Lung (tissue), 12 donors: ENCODE data around the gene FADS6. TPM values are rescaled to one million over a fixed set of nuclear protein-coding genes. Genes with fewer than 3 reads are reported as not detected.

ENCODE experiments used
- ATAC-seq: fragments of 200-7000 bp; cut with Tn5 transposase; one replicate; pipeline ENCODE4 v1.9.1; 2020; ENCODE audit warnings: moderate number of reproducible peaks; ENCODE audit not compliant: insufficient read depth, low FRiP score
- DNase-seq, 3 donors: peaks; one replicate each; pipeline ENCODE4 v3.0.0-alpha.2; 2013 to 2017
- H3K27ac ChIP-seq, 2 donors: one replicate each; pipeline ENCODE4 v1.5.1; 2013; ENCODE audit warnings: mild to moderate bottlenecking in 2 of 2, moderate library complexity in 2 of 2, control low read depth in 1 of 2, inconsistent platforms in 1 of 2, low read depth in 1 of 2, low read length in 1 of 2
- H3K27me3 ChIP-seq, 3 donors: one replicate each; pipeline ENCODE4 v1.5.1; 2013; ENCODE audit warnings: low read length in 2 of 3; ENCODE audit not compliant: control insufficient read depth in 3 of 3, insufficient read depth in 3 of 3
- H3K36me3 ChIP-seq, 4 donors: one replicate each; pipeline ENCODE4 v1.5.1; 2013; ENCODE audit warnings: low read length in 4 of 4, mild to moderate bottlenecking in 1 of 4, moderate library complexity in 1 of 4; ENCODE audit not compliant: control insufficient read depth in 4 of 4, insufficient read depth in 4 of 4
- H3K4me1 ChIP-seq, 5 donors: one replicate each; pipeline ENCODE4 v1.5.1; 2013; ENCODE audit warnings: low read length in 5 of 5, mild to moderate bottlenecking in 2 of 5, moderate library complexity in 1 of 5; ENCODE audit not compliant: control insufficient read depth in 5 of 5, insufficient read depth in 5 of 5
- H3K4me3 ChIP-seq: one replicate; pipeline ENCODE4 v1.5.1; 2013; ENCODE audit warnings: mild to moderate bottlenecking, control low read depth, moderate library complexity
- H3K9ac ChIP-seq, 2 donors: one replicate each; pipeline ENCODE4 v1.5.1; 2013; ENCODE audit warnings: low read length in 2 of 2, control low read depth in 1 of 2; ENCODE audit not compliant: insufficient read depth in 1 of 2
- H3K9me3 ChIP-seq, 4 donors: one replicate each; pipeline ENCODE4 v1.5.1; 2013; ENCODE audit warnings: low read length in 3 of 4, mild to moderate bottlenecking in 1 of 4, moderate library complexity in 1 of 4; ENCODE audit not compliant: control insufficient read depth in 4 of 4, insufficient read depth in 3 of 4
- WGBS, 2 donors: extraction: QIAGEN DNeasy Blood & Tissue Kit; methylation state at CpG; one replicate each; pipeline ENCODE4 v1.1.7; 2013; 5-methylcytosine and 5-hydroxymethylcytosine counted together
- polyA plus RNA-seq, 2 donors: library from polyadenylated mRNA; stranded (reverse); fragments of 200-250 nt; gene quantifications; one replicate each; pipeline ENCODE4 v1.2.1, GENCODE V29; 2013
- total RNA-seq, 2 donors: library from RNA; depleted of rRNA in 1 of 2; stranded (reverse); fragments of >200 nt in 1 of 2; gene quantifications; one replicate each; pipeline ENCODE4 v1.2.1, GENCODE V29; 2014 to 2021
- TF ChIP-seq, protein P1 (sequence below): IDR thresholded peaks from 2 replicates; pipeline ENCODE4 v1.5.1; 2012; ENCODE audit warnings: mild to moderate bottlenecking; ENCODE audit errors: control extremely low read depth, extremely low read depth
- donor health status: control.
- donor health status: control.
- donor health status: Bipolar disorder and iron deficiency.
- donor health status: healthy.
- donor health status: DM: yes; HTN: yes; CAD: no.

The FADS6 gene
- total and polyA plus RNA-seq, 4 donors, result not detected

DNA sequence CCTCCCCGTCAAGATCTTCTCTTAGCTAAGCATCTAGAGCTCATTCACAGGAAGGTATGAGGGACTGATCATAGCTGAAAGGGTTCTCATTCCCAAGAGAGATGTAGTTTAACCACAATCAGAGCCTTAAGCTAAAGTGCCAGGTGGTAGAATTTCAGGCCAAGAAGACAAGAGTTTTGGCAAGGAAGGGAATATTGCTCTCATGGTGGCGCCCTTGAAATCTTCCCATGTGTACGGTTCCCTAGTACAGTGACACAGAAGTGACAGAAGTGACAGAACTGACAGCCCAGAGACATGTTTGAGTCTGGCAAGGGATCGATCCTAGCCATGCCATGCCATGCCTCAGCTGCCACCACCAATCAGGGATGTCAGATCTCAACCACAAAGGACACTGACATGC is 36.2 kb downstream of the FADS6 start:
- TF ChIP-seq, protein P1, sequence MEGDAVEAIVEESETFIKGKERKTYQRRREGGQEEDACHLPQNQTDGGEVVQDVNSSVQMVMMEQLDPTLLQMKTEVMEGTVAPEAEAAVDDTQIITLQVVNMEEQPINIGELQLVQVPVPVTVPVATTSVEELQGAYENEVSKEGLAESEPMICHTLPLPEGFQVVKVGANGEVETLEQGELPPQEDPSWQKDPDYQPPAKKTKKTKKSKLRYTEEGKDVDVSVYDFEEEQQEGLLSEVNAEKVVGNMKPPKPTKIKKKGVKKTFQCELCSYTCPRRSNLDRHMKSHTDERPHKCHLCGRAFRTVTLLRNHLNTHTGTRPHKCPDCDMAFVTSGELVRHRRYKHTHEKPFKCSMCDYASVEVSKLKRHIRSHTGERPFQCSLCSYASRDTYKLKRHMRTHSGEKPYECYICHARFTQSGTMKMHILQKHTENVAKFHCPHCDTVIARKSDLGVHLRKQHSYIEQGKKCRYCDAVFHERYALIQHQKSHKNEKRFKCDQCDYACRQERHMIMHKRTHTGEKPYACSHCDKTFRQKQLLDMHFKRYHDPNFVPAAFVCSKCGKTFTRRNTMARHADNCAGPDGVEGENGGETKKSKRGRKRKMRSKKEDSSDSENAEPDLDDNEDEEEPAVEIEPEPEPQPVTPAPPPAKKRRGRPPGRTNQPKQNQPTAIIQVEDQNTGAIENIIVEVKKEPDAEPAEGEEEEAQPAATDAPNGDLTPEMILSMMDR, result no peak
- Histone ChIP-seq H3K9ac (no peak overlapping the region), H3K4me1 (peaks cover 0 to 14% (median 3%) of the 10 kb centered on the region in 5 donors), H3K36me3 (no peaks in the 10 kb centered on the region), H3K4me3 (no peak overlapping the region), H3K9me3 (peaks cover 0 to 1% (median 0%) of the 10 kb centered on the region in 4 donors), H3K27me3 (peaks cover 7 to 78% (median 60%) of the 10 kb centered on the region in 3 donors), H3K27ac (no peak overlapping the region)
- WGBS, 2 donors, result 73 to 78% methylated on average over 4 of the region's 4 CpGs
- no peak for DNase-seq
- no peak for ATAC-seq

DNA sequence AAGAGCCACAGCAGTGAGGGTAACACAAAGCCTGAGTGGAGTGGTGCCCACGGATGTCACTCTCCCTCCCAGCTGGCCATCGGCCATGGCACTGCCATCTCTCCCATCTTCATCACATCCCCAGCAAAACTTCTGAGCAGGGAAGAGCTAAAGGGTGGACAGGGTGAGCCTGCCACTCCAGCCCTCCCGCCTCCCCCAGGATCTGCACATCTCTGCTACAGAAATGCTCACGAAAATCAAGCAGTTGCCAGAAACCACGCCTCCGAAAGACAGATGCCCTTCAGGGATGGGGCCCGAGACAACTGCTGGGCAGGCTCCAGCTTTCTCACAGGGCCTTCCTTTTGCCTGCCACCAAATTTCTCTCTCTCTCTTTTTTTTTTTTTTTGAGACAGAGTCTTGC is 37.3 kb downstream of the FADS6 start:
- H3K27me3 ChIP-seq, result peaks cover 11 to 78% (median 57%) of the 10 kb centered on the region in 3 donors
- H3K27ac ChIP-seq, result no peak overlapping the region
- TF ChIP-seq, protein P1, result no peak
- DNase-seq (no peak), ATAC-seq (no peak)
- no peaks in the 10 kb centered on the region for H3K36me3 ChIP-seq
- WGBS, 2 donors, result 79 to 91% methylated on average over 7 of the region's 7 CpGs
- no peak overlapping the region for H3K4me3 ChIP-seq
- no peak overlapping the region for H3K9ac ChIP-seq
- peaks cover 0 to 4% (median 0%) of the 10 kb centered on the region in 4 donors for H3K9me3 ChIP-seq
- peaks cover 0 to 14% (median 0%) of the 10 kb centered on the region in 5 donors for H3K4me1 ChIP-seq

DNA sequence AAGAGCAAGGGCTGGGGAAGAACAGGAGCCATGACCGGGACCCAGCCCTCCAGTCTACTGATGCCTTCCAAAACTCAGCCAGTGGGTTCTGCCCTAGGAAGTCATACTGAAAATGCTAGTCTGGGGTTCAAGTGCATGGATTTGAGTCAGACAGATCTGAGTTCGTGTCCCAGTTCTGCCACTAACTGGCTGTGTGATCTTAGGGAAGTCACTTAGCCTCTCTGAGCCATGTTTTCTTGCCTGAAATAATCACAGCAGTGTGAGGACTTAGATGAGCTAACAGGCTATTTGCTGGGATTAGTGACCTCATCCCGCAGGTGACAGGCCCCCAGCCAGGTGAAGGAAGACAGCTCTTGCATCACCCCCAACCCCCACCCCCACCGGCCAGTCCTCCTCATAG is 38.1 kb downstream of the FADS6 start:
- peaks cover 11 to 75% (median 55%) of the 10 kb centered on the region in 3 donors for H3K27me3 ChIP-seq
- DNase-seq (no peak), ATAC-seq (no peak)
- no peak overlapping the region for H3K9ac ChIP-seq
- H3K4me1 ChIP-seq, result peaks cover 0 to 10% (median 0%) of the 10 kb centered on the region in 5 donors
- no peaks in the 10 kb centered on the region for H3K36me3 ChIP-seq
- no peak overlapping the region for H3K27ac ChIP-seq
- 86 to 92% methylated on average over 4 of the region's 4 CpGs for WGBS, 2 donors
- peaks cover 0 to 6% (median 0%) of the 10 kb centered on the region in 4 donors for H3K9me3 ChIP-seq
- no peak overlapping the region for H3K4me3 ChIP-seq
- TF ChIP-seq, protein P1, result no peak

DNA sequence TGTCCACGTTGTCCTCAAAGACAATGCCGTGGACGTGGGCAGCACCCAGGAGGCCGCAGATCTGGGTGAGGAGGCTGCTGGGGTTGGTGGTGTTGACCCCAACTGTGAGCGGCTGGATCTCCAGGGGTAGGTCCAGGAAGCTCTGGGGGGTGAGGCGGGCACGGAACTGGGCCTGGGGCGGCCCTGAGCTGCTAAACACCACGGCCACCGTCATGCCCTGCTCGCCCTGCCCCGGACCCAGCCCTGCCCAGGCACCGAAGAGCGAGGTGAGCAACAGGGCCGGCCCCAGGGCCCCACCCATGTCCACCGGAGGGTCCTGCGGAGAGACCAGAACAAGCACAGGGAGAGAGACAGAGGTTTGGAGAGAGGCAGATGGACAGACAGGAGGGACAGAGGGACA is 38.6 kb downstream of the FADS6 start:
- Histone ChIP-seq H3K4me3 (no peak overlapping the region), H3K9ac (no peak overlapping the region), H3K27ac (no peak overlapping the region), H3K4me1 (peaks cover 0 to 6% (median 0%) of the 10 kb centered on the region in 5 donors), H3K9me3 (peaks cover 0 to 6% (median 0%) of the 10 kb centered on the region in 4 donors), H3K36me3 (no peaks in the 10 kb centered on the region), H3K27me3 (peaks cover 6 to 76% (median 52%) of the 10 kb centered on the region in 3 donors)
- TF ChIP-seq, protein P1, result no peak
- 89 to 92% methylated on average over 15 to 17 of the region's 17 CpGs for WGBS, 2 donors
- ATAC-seq (no peak), DNase-seq (no peak)
